Measurements from ENCODE around the gene TBX18. TPM values are rescaled to one million over a fixed set of nuclear protein-coding genes. Genes with fewer than 3 reads are reported as not detected.

The TBX18 gene
- total and polyA plus RNA-seq, 9 of the 15 experiments (the other 6 are each of a cell fraction or from before 2014, with no cell fraction given) = 4.0 to 36.1 (median 20.7) TPM

DNA sequence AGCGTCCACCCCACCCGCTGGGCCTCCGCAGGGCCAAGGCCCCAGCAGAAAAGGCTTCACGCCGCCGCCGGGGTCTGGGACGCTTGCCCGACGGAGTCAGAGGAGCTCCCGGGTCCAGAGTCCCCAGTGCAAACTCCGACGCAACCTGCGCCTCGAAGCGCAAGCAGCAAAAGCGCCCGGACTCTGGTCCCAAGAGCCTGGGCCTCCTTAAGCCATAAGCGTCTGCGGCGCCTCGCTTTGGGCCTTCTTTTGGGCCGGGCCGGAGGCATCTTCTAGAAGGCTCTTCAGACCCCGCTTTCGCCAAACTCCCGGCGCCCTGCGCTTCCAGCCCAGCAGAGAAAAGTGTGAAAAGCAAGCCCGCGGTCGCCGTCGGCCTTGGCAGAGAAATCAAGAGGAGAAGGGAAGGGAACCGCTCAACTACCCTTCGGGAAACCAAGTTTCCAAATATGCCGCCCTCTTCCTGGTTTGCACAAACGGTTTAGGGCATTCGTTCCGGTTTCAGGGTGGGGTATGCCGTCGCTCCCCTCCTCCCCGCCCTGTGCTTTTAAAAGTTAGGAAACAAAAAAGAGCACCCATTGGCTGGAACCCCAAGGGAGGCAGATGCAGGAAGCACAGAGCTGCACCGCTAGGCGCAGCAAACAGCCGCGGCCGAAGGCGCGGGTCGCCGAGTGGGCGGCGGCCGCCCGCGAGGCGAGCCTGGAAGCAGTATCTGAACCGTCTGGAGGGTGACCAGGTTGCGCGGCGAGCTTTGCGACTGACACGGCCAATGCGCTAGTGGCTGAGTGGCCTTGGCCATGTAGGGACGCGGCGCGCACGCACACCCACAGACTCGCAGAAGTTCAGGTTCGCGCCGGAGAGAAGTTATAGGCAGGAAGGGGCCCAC, 1.2 kb downstream of the TBX18 start (continued):
- TF ChIP-seq, protein P1, sequence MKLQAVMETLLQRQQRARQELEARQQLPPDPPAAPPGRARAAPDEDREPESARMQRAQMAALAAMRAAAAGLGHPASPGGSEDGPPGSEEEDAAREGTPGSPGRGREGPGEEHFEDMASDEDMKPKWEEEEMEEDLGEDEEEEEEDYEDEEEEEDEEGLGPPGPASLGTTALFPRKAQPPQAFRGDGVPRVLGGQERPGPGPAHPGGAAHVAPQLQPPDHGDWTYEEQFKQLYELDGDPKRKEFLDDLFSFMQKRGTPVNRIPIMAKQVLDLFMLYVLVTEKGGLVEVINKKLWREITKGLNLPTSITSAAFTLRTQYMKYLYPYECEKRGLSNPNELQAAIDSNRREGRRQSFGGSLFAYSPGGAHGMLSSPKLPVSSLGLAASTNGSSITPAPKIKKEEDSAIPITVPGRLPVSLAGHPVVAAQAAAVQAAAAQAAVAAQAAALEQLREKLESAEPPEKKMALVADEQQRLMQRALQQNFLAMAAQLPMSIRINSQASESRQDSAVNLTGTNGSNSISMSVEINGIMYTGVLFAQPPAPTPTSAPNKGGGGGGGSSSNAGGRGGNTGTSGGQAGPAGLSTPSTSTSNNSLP (IDR thresholded peaks at IDR 0.05; ENCODE audit: borderline replicate concordance, low read depth, low read length) = no peak
- TF ChIP-seq MITF (IDR thresholded peaks at IDR 0.05) = no peak
- TF ChIP-seq PHF21A (IDR thresholded peaks at IDR 0.05; ENCODE audit: borderline replicate concordance, low read depth) = no peak
- TF ChIP-seq XRCC4 (IDR thresholded peaks at IDR 0.05; ENCODE audit: extremely low read depth, insufficient read depth, insufficient read length) = no peak
- no peak for TF ChIP-seq XRCC5 (IDR thresholded peaks at IDR 0.05; ENCODE audit: low read depth, low read length)
- TF ChIP-seq ZNF197 (CRISPR knock-in tag; IDR thresholded peaks at IDR 0.05; ENCODE audit: low read depth) = no peak
- no peak for TF ChIP-seq ZNF253 (CRISPR knock-in tag; conservative IDR thresholded peaks at IDR 0.05)
- TF ChIP-seq NCOA4 (IDR thresholded peaks at IDR 0.05; ENCODE audit: partially characterized antibody) = no peak
- TF ChIP-seq DACH1 (IDR thresholded peaks at IDR 0.05; ENCODE audit: partially characterized antibody) = no peak
- 0 out of 2 replicates have a peak, but pooled peaks have one; percentile 30 for TF ChIP-seq RREB1 (CRISPR knock-in tag; IDR thresholded peaks at IDR 0.05)
- TF ChIP-seq POLR2A (conservative IDR thresholded peaks at IDR 0.05) = peak; percentile 80
- TF ChIP-seq ZNF717 (CRISPR knock-in tag; IDR thresholded peaks at IDR 0.05) = no peak
- no peak for TF ChIP-seq ZBTB2 (IDR thresholded peaks at IDR 0.05)
- TF ChIP-seq PHF8 (IDR thresholded peaks at IDR 0.05; ENCODE audit: borderline replicate concordance, low read length) = peak; percentile 59
- no peak for TF ChIP-seq PATZ1 (CRISPR knock-in tag; IDR thresholded peaks at IDR 0.05; ENCODE audit: borderline replicate concordance)
